Neutrophil (primary cell): ENCODE results near the gene BTK.
"Not testable (repeated sequence)": the region's sequence is repeated elsewhere in the genome, so short reads cannot be mapped to it uniquely, and the experiment has no call there.

Source experiments
- H3K27ac ChIP-seq: fragments of 200-600 bp; sonication (generic); 2 replicates; pipeline ENCODE4 v1.5.1; 2016; ENCODE audit warnings: mild to moderate bottlenecking, moderate library complexity
- H3K27me3 ChIP-seq: fragments of 200-600 bp; sonication (generic); 2 replicates; pipeline ENCODE4 v1.6.0; 2016; ENCODE audit warnings: mild to moderate bottlenecking
- H3K36me3 ChIP-seq: fragments of 200-600 bp; sonication (generic); 2 replicates; pipeline ENCODE4 v1.5.1; 2017
- H3K4me1 ChIP-seq, 2 experiments: fragments of 200-600 bp in 1 of 2; sonication (generic) in 1 of 2; 1 replicate in 1 of 2; 2 replicates in 1 of 2; pipeline versions ENCODE4 v1.5.1 to v1.6.1; 2013 to 2016; ENCODE audit warnings: low read depth in 1 of 2, low read length in 1 of 2, mild to moderate bottlenecking in 1 of 2, moderate library complexity in 1 of 2; ENCODE audit not compliant: control insufficient read depth in 1 of 2, insufficient read depth in 1 of 2
- H3K4me3 ChIP-seq, 2 experiments: fragments of 200-600 bp in 1 of 2; sonication (generic) in 1 of 2; 1 replicate in 1 of 2; 2 replicates in 1 of 2; pipeline ENCODE4 v1.5.1; 2013 to 2016; ENCODE audit warnings: low read depth in 1 of 2, low read length in 1 of 2, mild to moderate bottlenecking in 1 of 2, moderate library complexity in 1 of 2
- H3K9me3 ChIP-seq: fragments of 200-600 bp; sonication (generic); 2 replicates; pipeline ENCODE4 v1.5.1; 2016
- TF ChIP-seq, protein P1 (sequence below): fragments of 200-600 bp; sonication (generic); IDR thresholded peaks from 2 replicates; pipeline ENCODE4 v1.5.1; 2016; ENCODE audit warnings: antibody characterized with exemption

BTK gene

DNA sequence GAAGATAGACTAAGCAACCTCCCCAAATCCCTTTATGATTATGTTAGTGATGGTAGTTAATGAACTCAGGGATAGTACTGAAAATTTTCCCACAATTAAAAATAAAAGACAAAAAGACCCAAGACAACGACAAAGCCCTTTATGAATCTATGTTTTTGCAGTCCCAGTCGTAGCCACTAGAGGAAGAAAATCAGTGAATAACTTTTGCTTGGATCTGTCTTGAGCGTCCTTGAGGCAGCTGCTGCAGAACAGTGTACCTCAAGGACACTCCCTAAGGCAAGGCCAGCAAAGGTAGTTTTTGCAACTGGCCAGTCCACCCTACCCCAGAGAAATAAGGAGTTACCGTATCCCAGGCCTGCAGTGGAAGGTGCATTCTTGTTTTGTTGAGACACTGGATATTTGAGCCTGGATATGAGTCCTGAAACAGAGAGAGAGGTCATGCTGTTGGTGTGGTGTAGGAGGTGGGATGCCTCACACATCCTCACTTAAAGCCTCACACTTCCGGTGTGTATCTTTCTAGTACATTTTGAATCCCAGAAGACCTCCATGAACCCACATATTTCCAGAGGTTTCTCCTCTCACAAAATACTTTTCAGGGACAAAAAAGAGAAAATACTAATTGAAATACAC, 28.7 kb downstream of the BTK start:
- no peaks in the 10 kb centered on the region for H3K9me3 ChIP-seq
- no peak overlapping the region for H3K4me3 ChIP-seq
- no peaks in the 10 kb centered on the region for H3K27me3 ChIP-seq
- no peak overlapping the region for H3K27ac ChIP-seq
- TF ChIP-seq, protein P1, sequence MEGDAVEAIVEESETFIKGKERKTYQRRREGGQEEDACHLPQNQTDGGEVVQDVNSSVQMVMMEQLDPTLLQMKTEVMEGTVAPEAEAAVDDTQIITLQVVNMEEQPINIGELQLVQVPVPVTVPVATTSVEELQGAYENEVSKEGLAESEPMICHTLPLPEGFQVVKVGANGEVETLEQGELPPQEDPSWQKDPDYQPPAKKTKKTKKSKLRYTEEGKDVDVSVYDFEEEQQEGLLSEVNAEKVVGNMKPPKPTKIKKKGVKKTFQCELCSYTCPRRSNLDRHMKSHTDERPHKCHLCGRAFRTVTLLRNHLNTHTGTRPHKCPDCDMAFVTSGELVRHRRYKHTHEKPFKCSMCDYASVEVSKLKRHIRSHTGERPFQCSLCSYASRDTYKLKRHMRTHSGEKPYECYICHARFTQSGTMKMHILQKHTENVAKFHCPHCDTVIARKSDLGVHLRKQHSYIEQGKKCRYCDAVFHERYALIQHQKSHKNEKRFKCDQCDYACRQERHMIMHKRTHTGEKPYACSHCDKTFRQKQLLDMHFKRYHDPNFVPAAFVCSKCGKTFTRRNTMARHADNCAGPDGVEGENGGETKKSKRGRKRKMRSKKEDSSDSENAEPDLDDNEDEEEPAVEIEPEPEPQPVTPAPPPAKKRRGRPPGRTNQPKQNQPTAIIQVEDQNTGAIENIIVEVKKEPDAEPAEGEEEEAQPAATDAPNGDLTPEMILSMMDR, result no peak
- H3K36me3 ChIP-seq, result peaks cover 94% of the 10 kb centered on the region
- H3K4me1 ChIP-seq, result no peaks in the 10 kb centered on the region

DNA sequence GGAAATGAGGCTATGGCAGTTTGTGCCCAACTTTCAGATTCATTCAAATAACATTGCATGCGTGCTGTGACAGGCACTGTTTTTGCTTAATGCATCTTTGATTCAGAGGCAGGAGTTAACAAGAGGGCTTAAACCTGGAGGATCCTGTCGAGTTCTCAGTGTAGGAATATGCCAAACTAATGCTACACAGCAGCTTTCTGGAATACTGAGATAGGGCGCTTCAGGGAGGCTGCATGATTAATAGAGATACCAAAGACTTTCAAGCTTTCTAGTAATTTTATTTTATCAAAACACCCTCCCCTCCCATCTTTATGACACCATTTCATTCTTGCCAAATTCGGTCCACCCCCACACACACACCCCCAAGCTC, 36.8 kb downstream of the BTK start:
- TF ChIP-seq, protein P1, result no peak
- H3K36me3 ChIP-seq, result peaks cover 40% of the 10 kb centered on the region
- H3K27me3 ChIP-seq, result no peaks in the 10 kb centered on the region
- peaks cover 9 to 14% of the 10 kb centered on the region in 2 experiments for H3K4me1 ChIP-seq
- peak overlapping the region; percentile 88 for H3K27ac ChIP-seq
- H3K4me3 ChIP-seq, result peak overlapping the region; percentile 75 to 80
- no peaks in the 10 kb centered on the region for H3K9me3 ChIP-seq

DNA sequence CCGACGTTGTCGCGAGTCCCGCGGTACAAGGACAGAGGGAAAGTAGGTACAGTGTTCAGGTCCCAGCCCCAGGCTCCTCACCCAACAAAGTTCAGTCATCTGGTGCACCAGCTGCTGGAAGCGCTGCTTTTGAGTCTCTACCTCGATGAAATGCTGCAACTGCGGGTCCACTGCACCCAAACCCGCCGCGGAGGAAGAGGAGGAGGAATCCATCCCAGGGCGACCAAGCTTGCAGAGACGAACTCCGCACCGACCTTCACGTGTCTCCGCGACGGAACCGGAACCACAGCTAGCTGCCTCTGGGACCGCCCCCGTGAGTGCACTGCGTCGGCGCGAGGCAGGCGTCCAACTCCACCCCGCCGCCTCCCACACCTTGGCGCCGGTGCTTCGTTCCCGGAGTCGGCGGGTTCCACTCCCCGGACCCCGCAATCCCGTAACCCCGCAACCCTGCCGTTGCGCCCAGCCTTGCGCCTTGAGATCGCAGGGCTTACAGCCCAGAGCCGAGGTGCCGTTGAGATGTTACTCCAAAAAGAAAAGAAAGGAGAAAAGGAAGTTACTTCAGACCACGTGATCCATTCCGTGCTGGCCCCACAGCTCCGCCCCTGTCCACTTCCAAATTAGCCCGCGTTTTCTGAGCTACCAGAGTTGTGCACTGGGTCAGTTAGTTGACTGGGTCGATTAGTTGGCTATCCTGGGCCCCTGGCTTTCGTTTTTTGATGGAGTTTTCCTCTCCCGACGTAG, 37.4 kb downstream of the BTK start, which contains the start of gene TIMM8A:
TIMM8A (minus strand) TSS at position 291 of the 741 bp plus-strand sequence; CDS start at position 213, 78 bp downstream.
- H3K4me1 ChIP-seq, result peaks cover 9 to 14% of the 10 kb centered on the region in 2 experiments
- TF ChIP-seq, protein P1, result no peak
- peaks cover 34% of the 10 kb centered on the region for H3K36me3 ChIP-seq
- peak within 1 kb of the TSS; percentile 88 for H3K27ac ChIP-seq
- H3K9me3 ChIP-seq, result no peaks in the 10 kb centered on the region
- no peaks in the 10 kb centered on the region for H3K27me3 ChIP-seq
- H3K4me3 ChIP-seq, result peak within 1 kb of the TSS; percentile 75 to 80

DNA sequence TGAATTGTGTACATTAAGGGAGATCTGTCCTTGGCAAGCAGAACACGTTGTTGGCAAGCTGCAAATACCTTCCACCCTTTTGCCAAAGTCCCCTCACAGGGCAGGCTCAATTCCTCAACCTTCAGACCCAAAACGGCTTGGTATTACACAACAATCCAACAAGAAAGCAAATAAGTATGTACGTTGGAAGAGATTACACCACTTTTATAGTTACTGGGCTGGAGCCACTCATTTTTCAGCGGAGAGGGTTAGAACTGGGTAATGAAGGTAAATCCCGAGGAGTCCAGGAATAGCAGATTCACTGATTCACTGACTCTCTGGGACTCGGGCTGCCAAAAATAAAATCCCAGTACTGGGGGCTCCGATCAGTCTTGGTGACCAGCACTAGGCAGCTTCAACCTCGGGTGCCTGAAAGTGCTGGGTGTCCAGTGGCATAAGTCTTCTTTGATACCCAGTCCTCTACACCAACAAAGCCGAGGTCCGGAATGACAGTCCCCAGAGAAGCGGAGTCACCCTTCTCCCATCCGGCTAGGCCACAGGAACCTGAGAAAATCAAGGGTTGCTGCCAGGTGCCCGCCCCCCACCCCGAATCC, 38.0 kb downstream of the BTK start:
- Histone ChIP-seq H3K4me1 (peaks cover 9 to 14% of the 10 kb centered on the region in 2 experiments), H3K9me3 (no peaks in the 10 kb centered on the region), H3K4me3 (peak overlapping the region; percentile 75 to 80), H3K27me3 (no peaks in the 10 kb centered on the region), H3K27ac (no peak overlapping the region), H3K36me3 (peaks cover 27% of the 10 kb centered on the region)
- TF ChIP-seq, protein P1, result no peak

DNA sequence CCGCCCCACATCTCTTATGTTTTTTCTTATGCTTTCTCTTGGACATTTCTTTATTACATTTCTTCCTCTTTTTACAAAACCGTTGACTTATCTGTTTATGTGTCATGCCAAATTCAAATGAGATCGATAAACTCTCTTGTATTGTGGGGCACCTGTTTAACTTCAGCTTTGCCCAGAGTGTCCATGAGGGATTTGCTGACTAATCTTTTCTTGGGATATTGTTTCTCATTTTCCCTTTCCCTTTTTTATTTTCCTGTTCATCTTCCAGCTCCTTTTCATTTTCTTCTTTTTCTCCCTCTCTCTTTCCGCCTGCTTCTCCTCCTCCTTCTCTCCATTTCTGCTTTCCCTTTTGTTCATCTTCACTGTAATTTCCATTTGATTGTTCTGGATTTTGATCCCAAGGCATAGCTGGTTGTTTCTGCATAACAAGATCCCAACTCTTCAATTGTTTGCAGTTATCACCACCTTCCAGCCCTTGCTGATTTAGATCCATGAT, 48.2 kb downstream of the BTK start:
- Histone ChIP-seq H3K4me1 (no peaks in the 10 kb centered on the region), H3K36me3 (no peaks in the 10 kb centered on the region), H3K27ac (no peak overlapping the region), H3K9me3 (no peaks in the 10 kb centered on the region), H3K4me3 (no peak overlapping the region), H3K27me3 (no peaks in the 10 kb centered on the region)
- TF ChIP-seq, protein P1, result no peak

DNA sequence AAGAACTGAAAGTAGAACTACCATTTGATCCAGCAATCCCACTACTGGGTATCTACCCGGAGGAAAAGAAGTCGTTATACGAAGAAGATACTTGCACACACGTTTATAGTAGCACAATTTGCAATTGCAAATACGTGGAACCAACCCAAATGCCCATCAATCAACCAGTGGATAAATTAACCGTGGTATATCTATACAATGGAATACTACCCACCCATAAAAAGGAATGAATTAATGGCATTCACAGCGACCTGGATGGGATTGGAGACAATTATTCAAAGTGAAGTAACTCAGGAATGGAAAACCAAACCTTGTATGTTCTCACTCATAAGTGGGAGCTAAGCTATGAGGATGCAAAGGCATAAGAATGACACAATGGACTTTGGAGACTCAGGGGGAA, 51.7 kb downstream of the BTK start:
- H3K27me3 ChIP-seq, H3K4me3 ChIP-seq, H3K9me3 ChIP-seq, H3K4me1 ChIP-seq, H3K36me3 ChIP-seq, H3K27ac ChIP-seq: not testable (repeated sequence)

DNA sequence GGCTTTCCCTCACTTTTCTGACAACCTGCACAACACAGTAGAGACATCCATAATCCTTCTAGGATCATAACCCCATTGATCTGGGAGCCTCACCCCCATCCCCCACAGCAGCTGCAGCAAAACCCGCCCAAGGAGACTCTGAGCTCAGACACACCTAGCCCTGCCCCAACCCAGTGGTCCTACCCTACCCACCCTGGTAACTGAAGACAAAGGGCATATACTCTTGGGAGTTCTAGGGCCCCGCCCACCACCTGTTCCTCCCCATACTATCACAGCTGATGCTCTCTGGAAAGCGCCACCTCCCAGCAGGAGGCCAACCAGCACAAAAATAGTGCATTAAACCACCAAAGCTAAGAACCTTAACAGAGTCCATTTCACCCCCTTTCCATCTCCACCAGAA, 59.4 kb downstream of the BTK start:
- H3K4me1 ChIP-seq, H3K27ac ChIP-seq, H3K36me3 ChIP-seq, H3K9me3 ChIP-seq, H3K27me3 ChIP-seq, H3K4me3 ChIP-seq: not testable (repeated sequence)
